Measurements from ENCODE around the gene CEP41.

GRCh38 chr7:130394421-130395195, 46.2 kb downstream of the CEP41 start:
- TF ChIP-seq, protein P1, sequence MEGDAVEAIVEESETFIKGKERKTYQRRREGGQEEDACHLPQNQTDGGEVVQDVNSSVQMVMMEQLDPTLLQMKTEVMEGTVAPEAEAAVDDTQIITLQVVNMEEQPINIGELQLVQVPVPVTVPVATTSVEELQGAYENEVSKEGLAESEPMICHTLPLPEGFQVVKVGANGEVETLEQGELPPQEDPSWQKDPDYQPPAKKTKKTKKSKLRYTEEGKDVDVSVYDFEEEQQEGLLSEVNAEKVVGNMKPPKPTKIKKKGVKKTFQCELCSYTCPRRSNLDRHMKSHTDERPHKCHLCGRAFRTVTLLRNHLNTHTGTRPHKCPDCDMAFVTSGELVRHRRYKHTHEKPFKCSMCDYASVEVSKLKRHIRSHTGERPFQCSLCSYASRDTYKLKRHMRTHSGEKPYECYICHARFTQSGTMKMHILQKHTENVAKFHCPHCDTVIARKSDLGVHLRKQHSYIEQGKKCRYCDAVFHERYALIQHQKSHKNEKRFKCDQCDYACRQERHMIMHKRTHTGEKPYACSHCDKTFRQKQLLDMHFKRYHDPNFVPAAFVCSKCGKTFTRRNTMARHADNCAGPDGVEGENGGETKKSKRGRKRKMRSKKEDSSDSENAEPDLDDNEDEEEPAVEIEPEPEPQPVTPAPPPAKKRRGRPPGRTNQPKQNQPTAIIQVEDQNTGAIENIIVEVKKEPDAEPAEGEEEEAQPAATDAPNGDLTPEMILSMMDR (IDR thresholded peaks at IDR 0.05): no peak
- TF ChIP-seq POLR2A (IDR thresholded peaks at IDR 0.05): no peak

All from lower leg skin (tissue), 3 donors.